ENCODE measurements around the gene STRA6.

Gene STRA6

GRCh38 chr15:74180881-74181602 lies 21.5 kb downstream of the STRA6 start:
- DNase-seq (ENCODE audit: low read depth, low spot score), result no peak

- DNase-seq (ENCODE audit: low read depth, low spot score), result no peak
Measured at GRCh38 chr15:74179983-74180880, 22.4 kb downstream of the STRA6 start.

- DNase-seq (ENCODE audit: low read depth, low spot score), result no peak
Measured at GRCh38 chr15:74179101-74179841, 23.3 kb downstream of the STRA6 start.

- DNase-seq (ENCODE audit: low read depth, low spot score), result no peak
Measured at GRCh38 chr15:74178326-74179100, 24.1 kb downstream of the STRA6 start.

GRCh38 chr15:74176262-74177214 lies 26.0 kb downstream of the STRA6 start:
- peak; percentile 20 for DNase-seq (ENCODE audit: low read depth, low spot score)

- DNase-seq (ENCODE audit: low read depth, low spot score), result no peak
Measured at GRCh38 chr15:74175271-74176191, 27.1 kb downstream of the STRA6 start.

GRCh38 chr15:74174958-74175253 lies 27.7 kb downstream of the STRA6 start:
- no peak for DNase-seq (ENCODE audit: low read depth, low spot score)

- no peak for DNase-seq (ENCODE audit: low read depth, low spot score)
Measured at GRCh38 chr15:74174219-74174957, 28.2 kb downstream of the STRA6 start.

- DNase-seq (ENCODE audit: low read depth, low spot score), result no peak
Measured at GRCh38 chr15:74173380-74174218, 29.0 kb downstream of the STRA6 start, which contains the start of gene ISLR. Gene ISLR (plus strand): TSS chr15:74173710. CDS start chr15:74174859, 1,149 bp downstream.

- DNase-seq (ENCODE audit: low read depth, low spot score), result no peak
Measured at GRCh38 chr15:74172701-74173379, 29.7 kb downstream of the STRA6 start.

- DNase-seq (ENCODE audit: low read depth, low spot score), result no peak
Measured at GRCh38 chr15:74171965-74172541, 30.5 kb downstream of the STRA6 start.

- DNase-seq (ENCODE audit: low read depth, low spot score), result no peak
Measured at GRCh38 chr15:74170875-74171578, 31.6 kb downstream of the STRA6 start.

- DNase-seq (ENCODE audit: low read depth, low spot score), result no peak
Measured at GRCh38 chr15:74170071-74170844, 32.3 kb downstream of the STRA6 start.

GRCh38 chr15:74168711-74169126 lies 33.9 kb downstream of the STRA6 start:
- no peak for DNase-seq (ENCODE audit: low read depth, low spot score)

- DNase-seq (ENCODE audit: low read depth, low spot score), result no peak
Measured at GRCh38 chr15:74167891-74168331, 34.7 kb downstream of the STRA6 start.
